GM23338 (cell line): Measurements from ENCODE around the gene PNN. TPM values are rescaled to one million over a fixed set of nuclear protein-coding genes. Genes with fewer than 3 reads are reported as not detected.
"Not testable (repeated sequence)": the region's sequence is repeated elsewhere in the genome, so short reads cannot be mapped to it uniquely, and the experiment has no call there.

Experiments
- ATAC-seq: fragments of 200-7000 bp; cut with Tn5 transposase; 3 replicates; pipeline ENCODE4 v1.9.1; 2020
- DNase-seq: peaks from one replicate; pipeline ENCODE4 v3.0.0-alpha.2; 2015; ENCODE audit warnings: low spot score
- H2AFZ ChIP-seq: fragments of 200-600 bp; sonication (generic); 2 replicates; pipeline ENCODE4 v1.8.0; 2016; ENCODE audit warnings: antibody characterized with exemption, mild to moderate bottlenecking, moderate library complexity
- H3F3A ChIP-seq: fragments of 200-600 bp; sonication (generic); replicated peaks from 2 replicates; pipeline ENCODE4 v1.8.0; 2017; ENCODE audit warnings: antibody characterized with exemption, mixed run types, low read depth
- H3K27ac ChIP-seq: fragments of 200-600 bp; sonication (generic); 2 replicates; pipeline ENCODE4 v1.6.1; 2016; ENCODE audit warnings: low read depth
- H3K27me3 ChIP-seq: fragments of 200-600 bp; sonication (generic); 2 replicates; pipeline ENCODE4 v1.8.0; 2016; ENCODE audit warnings: mild to moderate bottlenecking, mixed run types, moderate library complexity; ENCODE audit not compliant: insufficient read depth
- H3K36me3 ChIP-seq: fragments of 200-600 bp; sonication (generic); 2 replicates; pipeline ENCODE4 v1.8.0; 2016; ENCODE audit warnings: mild to moderate bottlenecking; ENCODE audit not compliant: insufficient read depth
- H3K4me1 ChIP-seq: fragments of 200-600 bp; sonication (generic); 2 replicates; pipeline ENCODE4 v1.8.0; 2016; ENCODE audit warnings: mild to moderate bottlenecking, moderate library complexity; ENCODE audit not compliant: insufficient read depth
- H3K4me2 ChIP-seq: fragments of 200-600 bp; sonication (generic); 2 replicates; pipeline ENCODE4 v1.7.1; 2017; ENCODE audit warnings: mixed run types
- H3K4me3 ChIP-seq: fragments of 200-600 bp; sonication (generic); 2 replicates; pipeline ENCODE4 v1.6.1; 2016; ENCODE audit warnings: mixed run types
- H3K79me2 ChIP-seq: fragments of 200-600 bp; sonication (generic); replicated peaks from 2 replicates; pipeline ENCODE4 v1.8.0; 2017; ENCODE audit warnings: mild to moderate bottlenecking; ENCODE audit not compliant: insufficient read depth
- H3K9me2 ChIP-seq: fragments of 200-600 bp; sonication (generic); 2 replicates; pipeline ENCODE4 v1.8.0; 2017; ENCODE audit not compliant: insufficient read depth
- H4K20me1 ChIP-seq: fragments of 200-600 bp; sonication (generic); replicated peaks from 2 replicates; pipeline ENCODE4 v1.8.0; 2017; ENCODE audit warnings: mild to moderate bottlenecking; ENCODE audit not compliant: insufficient read depth
- H3K27ac Mint-ChIP-seq: 2 replicates; pipeline ENCODE4 v1.8.0; 2020; ENCODE audit warnings: inconsistent platforms, mild to moderate bottlenecking, moderate library complexity, mixed read lengths
- H3K27me3 Mint-ChIP-seq: 3 replicates; pipeline ENCODE4 v1.8.0; 2022; ENCODE audit warnings: low read depth, mild to moderate bottlenecking, moderate library complexity, mixed read lengths, inconsistent platforms; ENCODE audit not compliant: insufficient read depth, poor library complexity
- H3K36me3 Mint-ChIP-seq: 3 replicates; pipeline ENCODE4 v1.8.0; 2021; ENCODE audit warnings: low read depth, mild to moderate bottlenecking, inconsistent platforms, moderate library complexity, mixed read lengths
- H3K4me1 Mint-ChIP-seq: 3 replicates; pipeline ENCODE4 v1.8.0; 2020; ENCODE audit warnings: mild to moderate bottlenecking, inconsistent platforms, mixed read lengths
- H3K4me3 Mint-ChIP-seq: 3 replicates; pipeline ENCODE4 v1.8.0; 2021; ENCODE audit warnings: moderate library complexity, mild to moderate bottlenecking, inconsistent platforms, mixed read lengths
- H3K9me3 Mint-ChIP-seq: 3 replicates; pipeline ENCODE4 v1.8.0; 2020; ENCODE audit warnings: moderate library complexity, mild to moderate bottlenecking, inconsistent platforms, mixed read lengths
- EZH2 ChIP-seq: fragments of 200-600 bp; sonication (generic); IDR thresholded peaks from one replicate; pipeline ENCODE4 v1.8.0; 2017; ENCODE audit warnings: antibody characterized with exemption, mild to moderate bottlenecking, low read depth; ENCODE audit not compliant: unreplicated experiment
- EZH2phosphoT487 ChIP-seq: fragments of 200-600 bp; sonication (generic); IDR thresholded peaks from one replicate; pipeline ENCODE4 v1.8.1; 2018; ENCODE audit warnings: antibody characterized with exemption; ENCODE audit not compliant: unreplicated experiment
- JUNB ChIP-seq: IDR thresholded peaks from one replicate; pipeline ENCODE4 v1.6.1; 2016; ENCODE audit warnings: antibody characterized with exemption; ENCODE audit not compliant: unreplicated experiment
- NANOG ChIP-seq: IDR thresholded peaks from 2 replicates; pipeline ENCODE4 v1.6.1; 2016; ENCODE audit warnings: antibody characterized with exemption, borderline replicate concordance
- POLR2AphosphoS5 ChIP-seq: IDR thresholded peaks from 2 replicates; pipeline ENCODE4 v1.6.1; 2016; ENCODE audit warnings: antibody characterized with exemption, low read depth
- STAT1 ChIP-seq: IDR thresholded peaks from one replicate; pipeline ENCODE4 v1.6.1; 2016; ENCODE audit warnings: antibody characterized with exemption; ENCODE audit not compliant: unreplicated experiment
- ZNF114 ChIP-seq: fragments of 250-450 bp; sonication (Bioruptor Pico); IDR thresholded peaks from 2 replicates; pipeline ENCODE4 v1.5.0; 2020; ENCODE audit warnings: mild to moderate bottlenecking, moderate library complexity
- polyA plus RNA-seq: library from polyadenylated mRNA; unstranded; fragments of >200 nt; fragmentation: Nextera tagmentation; extraction: Ambion mirVana; gene quantifications from 2 replicates; pipeline ENCODE4 v1.2.1, GENCODE V29; 2016
- total RNA-seq: library from RNA; depleted of rRNA; stranded (reverse); fragments of >200 nt; shearing (Covaris generic); gene quantifications from 2 replicates; pipeline ENCODE4 v1.2.3, GENCODE V29; 2014
- TF ChIP-seq, protein P1 (sequence below), 2 experiments: fragments of 200-600 bp in 1 of 2; sonication (generic) in 1 of 2; conservative IDR thresholded peaks; 2 replicates each; pipeline versions ENCODE4 v1.5.1 to v1.6.1; 2016 to 2017; ENCODE audit warnings: antibody characterized with exemption in 2 of 2, low read depth in 2 of 2, mild to moderate bottlenecking in 2 of 2, moderate library complexity in 1 of 2
- TF ChIP-seq, protein P2 (sequence below): IDR thresholded peaks from 2 replicates; pipeline ENCODE4 v1.6.1; 2016; ENCODE audit warnings: antibody characterized with exemption

PNN gene
- total and polyA plus RNA-seq, 2 experiments from 2014 or later = 60.0 to 325 TPM

GRCh38 chr14:39137835-39138234 lies 37.2 kb upstream of the PNN start:
- not testable (repeated sequence) for H3K27ac Mint-ChIP-seq, H3K36me3 ChIP-seq, H3K9me2 ChIP-seq, H3K4me1 Mint-ChIP-seq, ATAC-seq, H3K27ac ChIP-seq, H3K4me2 ChIP-seq, H3F3A ChIP-seq, H3K4me1 ChIP-seq, H3K79me2 ChIP-seq, H4K20me1 ChIP-seq, H2AFZ ChIP-seq, H3K4me3 ChIP-seq, H3K27me3 Mint-ChIP-seq, H3K27me3 ChIP-seq, H3K4me3 Mint-ChIP-seq, DNase-seq
- Mint-ChIP-seq H3K9me3 (peaks cover 25% of the 10 kb centered on the region), H3K36me3 (peaks cover 75% of the 10 kb centered on the region)

GRCh38 chr14:39138440-39138839 lies 36.6 kb upstream of the PNN start:
- Histone ChIP-seq H2AFZ (no peak overlapping the region), H3K79me2 (no peaks in the 10 kb centered on the region), H3K4me3 (no peak overlapping the region), H3F3A (no peaks in the 10 kb centered on the region), H3K9me2 (no peaks in the 10 kb centered on the region), H3K4me2 (no peak overlapping the region), H3K36me3 (peaks cover 7% of the 10 kb centered on the region; the same call in 1 of the 2 replicates), H3K27me3 (no peaks in the 10 kb centered on the region), H3K27ac (no peak overlapping the region), H3K4me1 (peaks cover 4% of the 10 kb centered on the region; the same call in 1 of the 2 replicates), H4K20me1 (peaks cover 3% of the 10 kb centered on the region; the same call in 1 of the 2 replicates)
- peaks cover 76% of the 10 kb centered on the region for H3K36me3 Mint-ChIP-seq
- DNase-seq (no peak), ATAC-seq (no peak)
- peaks cover 28% of the 10 kb centered on the region for H3K9me3 Mint-ChIP-seq
- no peak overlapping the region for H3K27ac Mint-ChIP-seq
- TF ChIP-seq JUNB (no peak), EZH2phosphoT487 (no peak), POLR2AphosphoS5 (no peak), NANOG (no peak), STAT1 (no peak), ZNF114 (CRISPR knock-in tag) (no peak)
- TF ChIP-seq, protein P1, sequence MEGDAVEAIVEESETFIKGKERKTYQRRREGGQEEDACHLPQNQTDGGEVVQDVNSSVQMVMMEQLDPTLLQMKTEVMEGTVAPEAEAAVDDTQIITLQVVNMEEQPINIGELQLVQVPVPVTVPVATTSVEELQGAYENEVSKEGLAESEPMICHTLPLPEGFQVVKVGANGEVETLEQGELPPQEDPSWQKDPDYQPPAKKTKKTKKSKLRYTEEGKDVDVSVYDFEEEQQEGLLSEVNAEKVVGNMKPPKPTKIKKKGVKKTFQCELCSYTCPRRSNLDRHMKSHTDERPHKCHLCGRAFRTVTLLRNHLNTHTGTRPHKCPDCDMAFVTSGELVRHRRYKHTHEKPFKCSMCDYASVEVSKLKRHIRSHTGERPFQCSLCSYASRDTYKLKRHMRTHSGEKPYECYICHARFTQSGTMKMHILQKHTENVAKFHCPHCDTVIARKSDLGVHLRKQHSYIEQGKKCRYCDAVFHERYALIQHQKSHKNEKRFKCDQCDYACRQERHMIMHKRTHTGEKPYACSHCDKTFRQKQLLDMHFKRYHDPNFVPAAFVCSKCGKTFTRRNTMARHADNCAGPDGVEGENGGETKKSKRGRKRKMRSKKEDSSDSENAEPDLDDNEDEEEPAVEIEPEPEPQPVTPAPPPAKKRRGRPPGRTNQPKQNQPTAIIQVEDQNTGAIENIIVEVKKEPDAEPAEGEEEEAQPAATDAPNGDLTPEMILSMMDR (conservative IDR thresholded peaks at IDR 0.05; ENCODE audit: low read depth in 2 of 2) = no peak
- TF ChIP-seq, protein P2, sequence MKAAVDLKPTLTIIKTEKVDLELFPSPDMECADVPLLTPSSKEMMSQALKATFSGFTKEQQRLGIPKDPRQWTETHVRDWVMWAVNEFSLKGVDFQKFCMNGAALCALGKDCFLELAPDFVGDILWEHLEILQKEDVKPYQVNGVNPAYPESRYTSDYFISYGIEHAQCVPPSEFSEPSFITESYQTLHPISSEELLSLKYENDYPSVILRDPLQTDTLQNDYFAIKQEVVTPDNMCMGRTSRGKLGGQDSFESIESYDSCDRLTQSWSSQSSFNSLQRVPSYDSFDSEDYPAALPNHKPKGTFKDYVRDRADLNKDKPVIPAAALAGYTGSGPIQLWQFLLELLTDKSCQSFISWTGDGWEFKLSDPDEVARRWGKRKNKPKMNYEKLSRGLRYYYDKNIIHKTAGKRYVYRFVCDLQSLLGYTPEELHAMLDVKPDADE = no peak
- H3K4me1 Mint-ChIP-seq = peaks cover 4% of the 10 kb centered on the region; the same call in 1 of the 3 replicates
- peaks cover 9% of the 10 kb centered on the region for H3K27me3 Mint-ChIP-seq
- no peak overlapping the region for H3K4me3 Mint-ChIP-seq

- peaks cover 28% of the 10 kb centered on the region for H3K9me3 Mint-ChIP-seq
- Histone ChIP-seq H3F3A (no peaks in the 10 kb centered on the region), H4K20me1 (no peaks in the 10 kb centered on the region), H3K4me3 (no peak overlapping the region), H3K27ac (no peak overlapping the region), H2AFZ (no peak overlapping the region), H3K9me2 (no peaks in the 10 kb centered on the region), H3K4me1 (peaks cover 4% of the 10 kb centered on the region; the same call in 1 of the 2 replicates), H3K27me3 (no peaks in the 10 kb centered on the region), H3K79me2 (no peaks in the 10 kb centered on the region), H3K36me3 (peaks cover 5% of the 10 kb centered on the region; the same call in 1 of the 2 replicates), H3K4me2 (no peak overlapping the region)
- no peak overlapping the region for H3K4me3 Mint-ChIP-seq
- H3K27me3 Mint-ChIP-seq = peaks cover 9% of the 10 kb centered on the region
- H3K27ac Mint-ChIP-seq = no peak overlapping the region
- H3K4me1 Mint-ChIP-seq = peaks cover 4% of the 10 kb centered on the region; the same call in 1 of the 3 replicates
- peaks cover 60% of the 10 kb centered on the region for H3K36me3 Mint-ChIP-seq
- peak; percentile 91 for ATAC-seq
- peak; percentile 63 for DNase-seq
- TF ChIP-seq NANOG (no peak), STAT1 (no peak), EZH2 (no peak), POLR2AphosphoS5 (no peak)
- TF ChIP-seq, protein P2 = no peak
Observed at GRCh38 chr14:39140170-39140569, 34.9 kb upstream of the PNN start.
